ENCODE data around the gene STARD5. TPM values are rescaled to one million over a fixed set of nuclear protein-coding genes. Genes with fewer than 3 reads are reported as not detected.

Gene STARD5
- total RNA-seq, 4 donors from 2014 or later = 1.5 to 11.3 (median 8.5) TPM

DNA sequence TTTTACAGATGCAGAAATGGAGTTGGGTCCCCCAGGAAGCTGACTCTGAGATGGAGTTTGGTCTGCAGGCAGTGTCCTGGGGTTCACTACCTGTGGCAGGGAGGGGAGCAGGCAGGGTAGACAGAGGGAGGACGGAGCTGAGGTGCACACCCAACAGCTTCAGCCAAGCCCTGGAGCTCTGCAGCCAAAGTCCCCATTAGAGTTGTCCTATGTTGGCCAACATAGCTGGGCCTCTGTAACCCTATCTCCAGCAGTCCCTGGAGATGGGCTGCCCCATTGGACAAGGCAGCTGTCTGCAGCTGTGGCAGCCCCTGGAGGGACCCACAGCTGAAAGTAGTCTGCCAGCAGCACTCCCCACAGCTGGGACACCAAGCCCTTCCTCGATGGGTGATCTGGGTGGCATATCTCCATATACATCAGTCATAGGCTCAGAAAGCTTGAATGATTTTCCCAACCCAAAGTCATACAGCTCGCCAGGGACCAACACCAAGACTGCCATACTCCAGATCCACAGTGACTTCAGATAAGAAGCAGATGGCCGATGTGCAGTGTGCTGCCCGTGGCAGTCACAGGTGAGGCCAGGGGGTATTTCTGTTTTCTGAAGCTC, 31.9 kb downstream of the STARD5 start:
- Histone ChIP-seq H3K9me3 (no peaks in the 10 kb centered on the region), H3K36me3 (no peaks in the 10 kb centered on the region), H3K27me3 (no peaks in the 10 kb centered on the region), H3K4me1 (peaks cover 5 to 11% of the 10 kb centered on the region in 2 donors), H3K27ac (no peak overlapping the region), H3K4me3 (replicated peaks in 1 of 3) (no peak overlapping the region)
- WGBS, 2 donors = 84 to 85% methylated on average over 4 to 5 of the region's 5 CpGs
- TF ChIP-seq, protein P1, sequence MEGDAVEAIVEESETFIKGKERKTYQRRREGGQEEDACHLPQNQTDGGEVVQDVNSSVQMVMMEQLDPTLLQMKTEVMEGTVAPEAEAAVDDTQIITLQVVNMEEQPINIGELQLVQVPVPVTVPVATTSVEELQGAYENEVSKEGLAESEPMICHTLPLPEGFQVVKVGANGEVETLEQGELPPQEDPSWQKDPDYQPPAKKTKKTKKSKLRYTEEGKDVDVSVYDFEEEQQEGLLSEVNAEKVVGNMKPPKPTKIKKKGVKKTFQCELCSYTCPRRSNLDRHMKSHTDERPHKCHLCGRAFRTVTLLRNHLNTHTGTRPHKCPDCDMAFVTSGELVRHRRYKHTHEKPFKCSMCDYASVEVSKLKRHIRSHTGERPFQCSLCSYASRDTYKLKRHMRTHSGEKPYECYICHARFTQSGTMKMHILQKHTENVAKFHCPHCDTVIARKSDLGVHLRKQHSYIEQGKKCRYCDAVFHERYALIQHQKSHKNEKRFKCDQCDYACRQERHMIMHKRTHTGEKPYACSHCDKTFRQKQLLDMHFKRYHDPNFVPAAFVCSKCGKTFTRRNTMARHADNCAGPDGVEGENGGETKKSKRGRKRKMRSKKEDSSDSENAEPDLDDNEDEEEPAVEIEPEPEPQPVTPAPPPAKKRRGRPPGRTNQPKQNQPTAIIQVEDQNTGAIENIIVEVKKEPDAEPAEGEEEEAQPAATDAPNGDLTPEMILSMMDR (IDR thresholded peaks at IDR 0.05) = no peak
- no peak for TF ChIP-seq POLR2A (IDR thresholded peaks at IDR 0.05)
- intact Hi-C loops (cut with DNase I) = no loop called here
- no peak for DNase-seq

GRCh38 chr15:81289910-81290309, 34.0 kb downstream of the STARD5 start:
- H3K36me3 ChIP-seq = no peaks in the 10 kb centered on the region
- H3K27ac ChIP-seq = no peak overlapping the region
- H3K4me3 ChIP-seq (replicated peaks in 1 of 3) = no peak overlapping the region
- DNase-seq = no peak
- no peaks in the 10 kb centered on the region for H3K9me3 ChIP-seq
- intact Hi-C loops (cut with DNase I) = no loop called here
- no peaks in the 10 kb centered on the region for H3K27me3 ChIP-seq
- no peak for TF ChIP-seq POLR2A (IDR thresholded peaks at IDR 0.05)
- TF ChIP-seq, protein P1 (IDR thresholded peaks at IDR 0.05) = no peak
- H3K4me1 ChIP-seq = peaks cover 0 to 3% of the 10 kb centered on the region in 2 donors
- WGBS, 2 donors = 95 to 97% methylated on average over 4 of the region's 4 CpGs

DNA sequence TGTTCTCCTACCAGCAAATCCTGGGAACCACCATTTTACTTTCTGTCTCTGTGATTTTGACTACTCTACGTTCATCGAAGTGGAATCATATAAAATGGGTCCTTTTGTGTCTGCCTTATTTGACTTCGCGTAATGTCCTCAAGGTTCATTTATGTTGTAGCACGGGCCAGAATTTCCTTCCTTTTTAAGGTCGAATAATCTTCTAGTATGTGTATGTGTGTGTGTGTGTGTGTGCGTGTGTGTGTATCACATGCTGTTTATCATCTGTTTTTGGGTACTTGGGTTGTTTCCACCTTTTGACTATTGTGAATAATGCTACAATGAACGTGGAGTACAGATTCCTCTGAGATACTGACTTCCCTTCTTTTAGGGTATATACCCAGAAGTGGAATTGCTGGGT, 35.3 kb downstream of the STARD5 start:
- peaks cover 0 to 3% of the 10 kb centered on the region in 2 donors for H3K4me1 ChIP-seq
- H3K9me3 ChIP-seq = no peaks in the 10 kb centered on the region
- TF ChIP-seq, protein P1 (IDR thresholded peaks at IDR 0.05) = no peak
- TF ChIP-seq POLR2A (IDR thresholded peaks at IDR 0.05) = no peak
- no peak overlapping the region for H3K4me3 ChIP-seq (replicated peaks in 1 of 3)
- H3K27ac ChIP-seq = no peak overlapping the region
- 89 to 93% methylated on average over 8 of the region's 8 CpGs for WGBS, 2 donors
- intact Hi-C loops (cut with DNase I) = no loop called here
- DNase-seq = no peak
- no peaks in the 10 kb centered on the region for H3K27me3 ChIP-seq
- H3K36me3 ChIP-seq = no peaks in the 10 kb centered on the region

DNA sequence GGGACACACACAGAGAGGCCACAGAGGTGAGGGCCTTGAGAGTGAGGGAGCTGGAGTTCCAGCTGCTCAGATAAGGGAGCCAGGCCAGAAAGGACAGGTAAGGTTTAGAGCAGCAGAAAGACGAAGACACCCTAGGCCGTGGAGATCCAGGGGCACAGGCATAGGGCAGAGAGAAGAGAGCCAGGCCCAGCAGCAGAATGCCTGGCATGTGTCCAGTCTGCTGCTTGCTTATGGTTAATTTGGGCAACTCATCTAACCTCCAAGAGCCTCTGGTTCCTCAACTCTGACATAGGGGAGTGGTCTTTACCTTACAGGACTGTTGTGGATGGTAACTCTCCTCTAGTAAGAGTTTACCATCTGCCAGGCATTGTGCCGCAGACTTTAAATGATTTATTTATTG, 35.9 kb downstream of the STARD5 start:
- no peak for DNase-seq
- 89 to 95% methylated on average over 3 of the region's 3 CpGs for WGBS, 2 donors
- Histone ChIP-seq H3K4me3 (replicated peaks in 1 of 3) (no peak overlapping the region), H3K27ac (no peak overlapping the region), H3K4me1 (peaks cover 0 to 3% of the 10 kb centered on the region in 2 donors), H3K9me3 (no peaks in the 10 kb centered on the region), H3K27me3 (no peaks in the 10 kb centered on the region), H3K36me3 (no peaks in the 10 kb centered on the region)
- intact Hi-C loops (cut with DNase I) = no loop called here
- TF ChIP-seq, protein P1 (IDR thresholded peaks at IDR 0.05) = no peak
- TF ChIP-seq POLR2A (IDR thresholded peaks at IDR 0.05) = no peak

GRCh38 chr15:81286621-81287121, 37.3 kb downstream of the STARD5 start:
- Histone ChIP-seq H3K9me3 (no peaks in the 10 kb centered on the region), H3K27ac (no peak overlapping the region), H3K27me3 (no peaks in the 10 kb centered on the region), H3K4me3 (replicated peaks in 1 of 3) (no peak overlapping the region), H3K4me1 (peaks cover 0 to 3% of the 10 kb centered on the region in 2 donors), H3K36me3 (no peaks in the 10 kb centered on the region)
- DNase-seq = no peak
- WGBS, 2 donors = 84 to 95% methylated on average over 2 of the region's 2 CpGs
- TF ChIP-seq POLR2A (IDR thresholded peaks at IDR 0.05) = no peak
- TF ChIP-seq, protein P1 (IDR thresholded peaks at IDR 0.05) = no peak
- intact Hi-C loops (cut with DNase I) = no loop called here
